ENCODE results near the gene PABPN1L. TPM values are rescaled to one million over a fixed set of nuclear protein-coding genes. Genes with fewer than 3 reads are reported as not detected.

Gene PABPN1L
- total RNA-seq, 2 experiments from 2014 or later = not detected

- Histone ChIP-seq H3K4me3 (ENCODE audit: low read length) (no peak overlapping the region), H3K9me3 (ENCODE audit: control insufficient read depth in 1 of 2, insufficient read depth in 1 of 2, low read length in 2 of 2) (peaks cover 0 to 11% of the 10 kb centered on the region in 2 experiments), H3K27ac (ENCODE audit: low read depth in 1 of 2, low read length in 2 of 2) (no peak overlapping the region), H3K36me3 (ENCODE audit: insufficient read depth, low read length) (no peaks in the 10 kb centered on the region), H3K4me1 (ENCODE audit: insufficient read depth, low read length) (peaks cover 6% of the 10 kb centered on the region), H3K27me3 (ENCODE audit: control insufficient read depth in 1 of 2, insufficient read depth in 2 of 2, low read length in 2 of 2) (peaks cover 13 to 15% of the 10 kb centered on the region in 2 experiments)
- H3K4me3 Mint-ChIP-seq = no peak overlapping the region
- ATAC-seq (ENCODE audit: poor library complexity) (no peak), DNase-seq (no peak)
- no peaks in the 10 kb centered on the region for H3K4me1 Mint-ChIP-seq (ENCODE audit: low read depth)
- intact Hi-C loops (cut with DNase I, micrococcal nuclease) = loop anchor here in 1 of 2 experiments (5.0 kb wide), 1 partner anchor 42 kb away; no protein-coding TSS in a partner anchor
- no peaks in the 10 kb centered on the region for H3K9me3 Mint-ChIP-seq
- no peaks in the 10 kb centered on the region for H3K36me3 Mint-ChIP-seq (ENCODE audit: low read depth)
- CTCF ChIA-PET = no interaction called here
- H3K27me3 Mint-ChIP-seq = peaks cover 11% of the 10 kb centered on the region
- no peak for TF ChIP-seq CTCF (IDR thresholded peaks at IDR 0.05)
- no peak overlapping the region for H3K27ac Mint-ChIP-seq
- POLR2A ChIA-PET = no interaction called here
These were observed 8.6 kb upstream of the PABPN1L start for GRCh38 chr16:88874938-88875599.

DNA sequence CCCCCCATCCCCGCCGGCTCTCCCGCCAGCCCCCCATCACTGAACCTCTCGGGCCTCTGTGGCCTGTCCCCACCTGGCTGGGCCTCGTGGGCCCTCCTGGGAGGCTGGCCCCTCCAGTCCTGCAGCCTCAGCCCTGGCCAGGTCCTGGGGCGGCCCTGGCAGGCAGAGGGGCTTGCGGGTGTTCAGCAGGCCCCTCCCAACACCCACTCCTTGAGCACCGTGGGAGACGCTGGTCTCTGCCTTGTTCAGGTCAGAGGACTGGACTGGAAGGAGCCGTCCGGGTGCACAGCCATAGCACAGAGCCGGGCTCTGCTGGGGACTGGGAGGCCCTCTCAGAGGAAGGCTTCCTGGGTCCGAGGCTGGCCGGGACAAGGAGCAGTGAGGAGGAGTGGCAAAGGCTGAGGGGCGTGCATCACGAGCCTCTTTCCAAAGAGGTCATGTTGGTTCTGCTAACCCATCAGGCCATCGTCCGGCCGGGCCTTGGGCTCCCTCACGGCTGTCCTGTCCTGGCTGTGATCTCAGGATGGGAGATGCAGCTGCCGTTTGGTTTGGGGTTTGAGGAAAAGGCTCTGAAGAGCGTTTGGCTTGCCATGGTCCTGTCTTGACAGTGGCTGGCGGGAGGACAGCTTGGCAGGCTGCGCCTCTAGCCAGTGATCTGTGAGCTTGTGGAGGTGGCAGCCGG is 6.3 kb upstream of the PABPN1L start:
- Mint-ChIP-seq H3K27me3 (peaks cover 11% of the 10 kb centered on the region), H3K4me3 (no peak overlapping the region), H3K36me3 (ENCODE audit: low read depth) (no peaks in the 10 kb centered on the region), H3K9me3 (no peaks in the 10 kb centered on the region), H3K4me1 (ENCODE audit: low read depth) (no peaks in the 10 kb centered on the region), H3K27ac (no peak overlapping the region)
- intact Hi-C loops (cut with DNase I, micrococcal nuclease) = no loop called here
- ChIA-PET CTCF (no interaction called here), POLR2A (no interaction called here)
- Histone ChIP-seq H3K4me1 (ENCODE audit: insufficient read depth, low read length) (peaks cover 6% of the 10 kb centered on the region), H3K36me3 (ENCODE audit: insufficient read depth, low read length) (no peaks in the 10 kb centered on the region), H3K27me3 (ENCODE audit: control insufficient read depth in 1 of 2, insufficient read depth in 2 of 2, low read length in 2 of 2) (peaks cover 13 to 15% of the 10 kb centered on the region in 2 experiments), H3K4me3 (ENCODE audit: low read length) (no peak overlapping the region), H3K27ac (ENCODE audit: low read depth in 1 of 2, low read length in 2 of 2) (no peak overlapping the region), H3K9me3 (ENCODE audit: control insufficient read depth in 1 of 2, insufficient read depth in 1 of 2, low read length in 2 of 2) (peaks cover 0 to 11% of the 10 kb centered on the region in 2 experiments)
- TF ChIP-seq CTCF (IDR thresholded peaks at IDR 0.05) = no peak
- ATAC-seq (ENCODE audit: poor library complexity) (no peak), DNase-seq (no peak)

DNA sequence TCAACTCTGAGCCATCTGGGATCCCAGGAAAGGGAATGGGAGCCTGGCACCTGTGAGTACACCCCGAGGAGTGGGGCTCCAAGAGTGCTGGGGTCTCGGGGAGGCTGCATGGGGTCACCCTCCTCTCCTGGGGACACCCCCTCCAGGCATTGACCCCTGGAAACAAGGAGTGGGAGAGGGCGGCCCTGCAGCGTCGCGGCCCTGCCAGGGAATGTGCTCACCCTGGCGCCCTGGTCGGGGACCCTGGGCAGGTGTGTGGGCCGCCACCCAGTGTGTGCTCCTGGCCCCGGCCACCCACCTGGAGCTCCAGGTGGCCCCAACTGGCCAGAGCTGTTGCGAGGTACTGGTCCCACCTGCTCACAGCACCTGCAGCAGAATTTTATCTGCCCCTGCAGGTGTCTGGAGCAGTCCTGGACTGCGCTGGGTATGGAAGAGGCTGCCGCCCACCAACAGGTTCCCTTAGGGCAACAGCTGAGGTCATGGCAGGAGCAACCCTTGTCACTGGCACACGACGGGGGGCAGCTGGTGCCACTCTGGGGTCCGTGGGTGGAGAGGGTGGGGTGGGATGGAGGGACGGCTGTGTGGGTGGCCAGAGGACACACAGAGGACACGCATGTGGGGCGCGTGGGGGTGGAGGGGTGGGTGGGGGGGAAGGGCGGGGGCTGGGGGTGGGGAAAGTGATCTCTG is 5.4 kb upstream of the PABPN1L start:
- intact Hi-C loops (cut with DNase I, micrococcal nuclease) = no loop called here
- no peak for ATAC-seq (ENCODE audit: poor library complexity)
- DNase-seq = no peak
- H3K4me1 Mint-ChIP-seq (ENCODE audit: low read depth) = no peaks in the 10 kb centered on the region
- Histone ChIP-seq H3K4me1 (ENCODE audit: insufficient read depth, low read length) (peaks cover 6% of the 10 kb centered on the region), H3K4me3 (ENCODE audit: low read length) (no peak overlapping the region), H3K36me3 (ENCODE audit: insufficient read depth, low read length) (no peaks in the 10 kb centered on the region), H3K9me3 (ENCODE audit: control insufficient read depth in 1 of 2, insufficient read depth in 1 of 2, low read length in 2 of 2) (peaks cover 0 to 11% of the 10 kb centered on the region in 2 experiments), H3K27ac (ENCODE audit: low read depth in 1 of 2, low read length in 2 of 2) (no peak overlapping the region), H3K27me3 (ENCODE audit: control insufficient read depth in 1 of 2, insufficient read depth in 2 of 2, low read length in 2 of 2) (peaks cover 13 to 15% of the 10 kb centered on the region in 2 experiments)
- no peak for TF ChIP-seq CTCF (IDR thresholded peaks at IDR 0.05)
- no peaks in the 10 kb centered on the region for H3K9me3 Mint-ChIP-seq
- ChIA-PET POLR2A (no interaction called here), CTCF (no interaction called here)
- H3K27me3 Mint-ChIP-seq = peaks cover 11% of the 10 kb centered on the region
- no peak overlapping the region for H3K4me3 Mint-ChIP-seq
- no peaks in the 10 kb centered on the region for H3K36me3 Mint-ChIP-seq (ENCODE audit: low read depth)
- H3K27ac Mint-ChIP-seq = no peak overlapping the region

Measured in CD4-positive, alpha-beta T cell (primary cell).